Activated T-cell treated with anti-CD3 and anti-CD28 coated beads, Interleukin-2, amount 50 U/mL, for 1 hour (primary cell): Measurements from ENCODE around the gene ERC2.

Experiments used
- DNase-seq: peaks from one replicate; pipeline ENCODE4 v3.0.0-alpha.2; 2020

Gene ERC2

GRCh38 chr3:55650011-55650410 lies 818.3 kb downstream of the ERC2 start:
- no peak for DNase-seq

DNA sequence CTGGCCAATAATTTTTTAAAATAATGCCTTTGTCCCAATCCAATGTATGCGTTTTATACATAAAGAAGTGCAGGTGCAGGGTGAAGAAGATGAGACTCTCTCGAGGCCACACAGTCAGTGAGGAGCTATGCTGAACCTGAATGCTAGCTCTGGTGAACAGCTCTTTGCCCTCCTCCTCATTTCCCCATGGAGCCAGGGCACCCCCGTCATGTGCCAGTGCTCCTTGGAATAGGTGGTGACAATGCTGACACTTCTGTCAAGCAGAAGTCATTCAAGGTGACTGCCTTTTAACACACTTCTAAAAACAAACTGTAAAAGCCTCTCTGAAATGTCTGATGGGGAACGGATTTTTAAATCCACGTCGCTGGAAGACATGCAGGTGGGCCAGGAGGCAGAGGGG lies 818.7 kb downstream of the ERC2 start:
- DNase-seq = no peak

- no peak for DNase-seq
Observed at GRCh38 chr3:55648591-55649318, 819.5 kb downstream of the ERC2 start.

DNA sequence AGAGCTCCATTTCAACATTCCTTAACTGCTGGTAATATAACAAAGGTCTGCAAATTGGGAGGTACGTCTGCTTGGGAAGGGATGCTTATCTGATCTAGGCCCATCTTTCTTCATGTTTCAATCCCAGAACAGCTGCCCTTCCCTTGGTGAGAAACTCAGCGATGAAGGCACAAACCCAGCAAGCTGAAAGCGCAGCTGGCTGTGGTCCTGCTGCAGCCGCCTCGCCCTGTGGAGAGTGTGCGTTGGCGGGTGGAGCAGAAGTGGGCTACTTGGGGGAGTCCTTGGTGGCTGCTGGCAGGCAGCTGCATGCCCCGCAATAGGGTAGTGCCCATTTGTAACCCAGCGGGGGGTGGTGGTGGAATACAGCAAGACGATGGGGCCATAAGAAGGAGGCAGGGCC lies 820.6 kb downstream of the ERC2 start:
- DNase-seq = no peak

- no peak for DNase-seq
Observed at GRCh38 chr3:55647063-55647462, 821.2 kb downstream of the ERC2 start.

- no peak for DNase-seq
Observed at GRCh38 chr3:55646121-55646520, 822.1 kb downstream of the ERC2 start.

DNA sequence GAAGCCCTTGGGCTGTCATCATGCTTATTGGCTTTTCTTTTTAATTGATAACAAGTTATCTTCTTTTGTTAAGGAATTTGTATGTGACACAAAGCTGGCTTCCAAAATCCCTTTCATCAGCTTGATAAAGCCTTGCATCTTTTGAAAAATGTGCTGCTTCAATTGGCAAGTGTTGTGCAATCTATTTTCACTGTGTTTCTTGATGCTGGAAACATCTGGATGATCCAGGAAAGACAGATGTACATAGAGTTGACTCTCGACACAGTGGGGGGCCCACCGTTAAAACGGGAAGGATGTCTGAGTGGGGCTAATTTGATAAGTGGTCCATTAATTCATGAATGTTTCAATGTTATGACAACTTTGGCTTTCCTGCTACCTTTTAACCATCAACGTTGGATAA lies 822.8 kb downstream of the ERC2 start:
- no peak for DNase-seq

DNA sequence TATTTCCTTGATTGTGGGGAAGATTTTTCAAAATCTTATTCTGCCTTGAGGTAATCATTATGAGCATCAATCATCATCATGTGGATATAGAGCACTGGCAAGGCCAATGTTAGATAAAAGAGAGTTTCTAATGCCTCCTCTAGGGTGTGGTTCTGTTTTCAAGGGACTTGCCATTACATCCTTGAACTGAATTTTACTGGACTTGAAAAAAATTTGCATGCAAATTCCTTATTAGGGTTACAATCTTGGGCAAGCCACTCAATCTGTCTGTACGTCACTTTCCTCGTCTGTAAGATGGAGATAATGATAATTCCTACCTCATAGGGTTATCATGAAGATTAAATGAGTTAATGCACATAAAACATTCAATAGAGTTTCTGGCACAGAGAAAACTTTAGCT lies 825.0 kb downstream of the ERC2 start:
- DNase-seq = no peak

DNA sequence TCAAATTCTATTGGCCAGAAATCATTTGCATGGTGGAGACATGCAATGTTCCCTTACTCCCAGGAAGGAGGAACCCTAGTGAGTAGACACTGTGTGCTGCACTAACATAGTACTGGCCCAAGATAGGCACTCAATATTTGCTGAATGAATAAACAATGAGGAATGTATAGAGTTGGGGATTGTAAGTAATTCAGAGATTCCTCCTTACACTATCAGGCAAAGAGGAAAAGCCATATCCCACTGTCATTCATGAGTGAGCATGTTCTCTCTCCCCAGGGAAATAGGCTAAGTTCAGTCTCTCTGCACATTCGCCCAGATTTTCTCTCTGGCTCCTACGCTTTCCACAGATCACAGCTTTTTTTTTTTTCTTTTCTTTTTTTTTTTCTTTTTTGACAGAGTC lies 826.3 kb downstream of the ERC2 start:
- DNase-seq = no peak

GRCh38 chr3:55639896-55640765 lies 828.1 kb downstream of the ERC2 start:
- DNase-seq = no peak

DNA sequence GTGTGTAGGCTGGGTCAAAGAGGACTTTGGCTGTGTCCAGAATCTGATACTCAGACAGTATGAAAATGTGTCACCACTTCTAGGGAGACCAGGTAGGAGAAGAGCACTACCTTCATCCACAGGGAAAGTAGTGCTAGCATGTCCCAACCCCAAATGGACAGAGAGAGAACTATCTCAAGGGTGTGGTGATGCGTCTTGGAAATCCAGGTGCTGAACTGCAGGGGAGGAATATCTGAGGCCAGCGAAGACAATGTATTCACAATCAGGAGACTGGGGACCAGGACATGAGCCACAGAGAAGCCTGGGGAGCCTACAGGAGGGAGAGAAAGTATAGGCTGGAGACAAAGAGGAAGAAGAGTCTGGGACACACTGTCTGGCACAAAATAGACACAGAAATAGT lies 829.1 kb downstream of the ERC2 start:
- no peak for DNase-seq

- DNase-seq = no peak
Observed at GRCh38 chr3:55637906-55638638, 830.2 kb downstream of the ERC2 start.

DNA sequence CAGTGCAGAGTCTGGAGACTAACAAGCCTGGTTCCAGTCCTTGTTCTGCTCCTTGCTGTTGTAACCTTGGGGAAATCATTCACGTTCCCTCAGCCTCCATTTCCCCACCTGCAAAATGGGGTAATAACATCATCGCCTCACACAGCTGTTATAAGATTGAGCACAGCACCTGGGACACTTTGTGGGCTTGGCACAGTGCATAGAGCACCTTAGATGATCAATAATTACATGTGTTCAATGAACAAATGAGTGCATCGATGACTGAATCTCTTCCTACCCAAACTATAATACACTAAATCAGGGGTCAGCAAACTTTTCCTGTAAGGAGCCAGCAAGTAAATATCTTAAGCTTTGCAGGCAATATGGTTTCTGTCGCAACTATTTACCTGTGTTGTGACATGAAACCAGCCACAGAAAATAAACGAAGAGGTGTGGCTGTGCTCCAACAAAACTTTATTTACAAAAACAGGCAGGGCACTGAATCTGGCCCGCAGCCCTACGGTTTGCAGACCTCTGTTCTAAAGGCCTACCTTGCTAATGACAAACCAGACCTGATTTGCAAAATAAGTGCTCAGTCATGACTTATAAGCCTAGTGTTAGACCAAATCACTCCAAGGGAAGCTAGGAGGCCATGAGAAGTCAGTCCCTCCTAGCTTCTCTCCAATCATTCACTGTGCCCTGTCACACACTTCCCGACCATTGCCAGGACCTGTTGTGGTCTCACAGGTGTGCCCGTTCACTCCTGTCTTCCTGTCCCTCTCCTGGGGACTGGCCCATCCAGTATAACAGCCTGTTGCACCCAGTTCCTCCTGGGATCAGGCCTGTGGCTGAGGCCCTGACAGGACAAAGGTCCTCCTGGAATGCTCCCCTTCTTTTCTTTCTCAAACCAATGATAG lies 831.7 kb downstream of the ERC2 start:
- no peak for DNase-seq

DNA sequence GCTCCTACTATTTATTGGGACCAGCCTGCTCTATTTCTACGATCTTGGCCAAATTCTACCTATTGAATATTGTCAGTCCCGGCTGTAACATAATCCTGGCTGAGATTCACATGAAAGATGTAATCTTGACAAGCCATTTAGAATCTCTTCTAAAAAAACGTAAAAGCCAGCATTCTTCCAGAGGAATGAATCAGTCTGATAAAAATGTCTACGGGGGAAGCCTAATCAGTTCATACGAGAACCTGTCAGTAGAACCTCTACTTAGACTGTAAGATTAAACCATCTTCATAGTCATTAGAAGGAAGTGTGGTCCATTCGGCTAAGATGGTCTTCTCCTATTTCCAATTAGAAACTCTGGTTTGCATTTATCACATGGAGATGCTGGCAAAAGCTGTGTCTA lies 833.9 kb downstream of the ERC2 start:
- no peak for DNase-seq

DNA sequence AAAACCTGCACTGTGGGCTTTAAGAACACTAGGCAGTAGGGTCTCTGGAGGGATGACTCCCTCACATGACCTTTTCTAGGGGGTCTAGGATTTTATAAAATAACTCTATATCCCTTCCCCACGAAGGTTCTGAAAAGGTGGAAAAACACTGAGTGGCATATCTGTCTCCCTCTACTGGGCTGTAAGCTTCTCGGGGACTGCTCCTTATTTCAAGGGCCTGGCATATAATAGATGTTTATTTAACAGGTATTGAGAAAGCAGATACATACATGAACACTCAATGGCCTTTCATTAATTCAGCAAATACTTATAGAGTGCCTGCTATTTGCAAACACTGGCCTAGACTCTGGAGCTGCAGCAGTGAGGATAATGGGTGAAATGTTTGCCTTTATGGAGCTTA lies 834.9 kb downstream of the ERC2 start:
- DNase-seq = no peak

- no peak for DNase-seq
Observed at GRCh38 chr3:55631766-55632331, 836.4 kb downstream of the ERC2 start.

DNA sequence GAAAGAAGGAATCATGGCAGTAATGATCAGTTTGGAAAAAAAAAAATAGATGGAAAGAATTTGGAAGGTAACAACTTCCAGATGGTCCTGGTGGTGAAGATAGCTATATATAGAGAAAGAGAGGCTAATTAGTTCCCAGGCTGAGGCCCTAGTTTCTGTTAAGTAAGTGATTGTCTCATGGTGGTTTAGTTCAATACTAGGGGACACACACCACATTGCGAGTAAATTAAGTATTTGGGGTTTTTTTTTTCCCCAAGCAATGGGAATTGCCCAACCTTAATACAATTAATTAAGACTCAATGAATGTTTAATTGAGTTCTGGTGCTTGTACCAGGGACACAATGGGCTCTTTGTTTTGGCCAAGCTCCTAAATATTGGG lies 837.4 kb downstream of the ERC2 start:
- DNase-seq = no peak

GRCh38 chr3:55630280-55630920 lies 837.9 kb downstream of the ERC2 start:
- DNase-seq = no peak

GRCh38 chr3:55629432-55629831 lies 838.8 kb downstream of the ERC2 start:
- DNase-seq = no peak

- DNase-seq = no peak
Observed at GRCh38 chr3:55626279-55626665, 842.0 kb downstream of the ERC2 start.

- DNase-seq = no peak
Observed at GRCh38 chr3:55624238-55624637, 844.0 kb downstream of the ERC2 start.

- DNase-seq = no peak
Observed at GRCh38 chr3:55623786-55624185, 844.5 kb downstream of the ERC2 start.
